Natural killer cell (primary cell): Measurements from ENCODE around the gene TPM4. TPM values are rescaled to one million over a fixed set of nuclear protein-coding genes. Genes with fewer than 3 reads are reported as not detected.

Source experiments
- ATAC-seq, 3 donors: fragments of 150-1000 bp in 2 of 3; fragments of 200-7000 bp in 1 of 3; cut with Tn5 transposase; 1 replicate in 1 of 3; 2 replicates in 2 of 3; pipeline ENCODE4 v1.10.0; 2021; ENCODE audit warnings: mild to moderate bottlenecking in 2 of 3, moderate library complexity in 2 of 3
- DNase-seq, 2 donors: peaks; one replicate each; pipeline versions ENCODE4 v3.0.0 to v3.0.0-alpha.2; 2013 to 2021; ENCODE audit warnings: mixed read lengths in 1 of 2
- H3K27ac ChIP-seq: one replicate; pipeline ENCODE4 v1.5.1; 2013; ENCODE audit warnings: mild to moderate bottlenecking, low read length
- H3K27me3 ChIP-seq: one replicate; pipeline ENCODE4 v1.6.1; 2013; ENCODE audit warnings: low read length; ENCODE audit not compliant: control insufficient read depth, insufficient read depth
- H3K36me3 ChIP-seq: one replicate; pipeline ENCODE4 v1.6.1; 2013; ENCODE audit warnings: low read length; ENCODE audit not compliant: control insufficient read depth, insufficient read depth
- H3K4me1 ChIP-seq: one replicate; pipeline ENCODE4 v1.6.1; 2013; ENCODE audit warnings: low read length; ENCODE audit not compliant: control insufficient read depth, insufficient read depth
- H3K4me3 ChIP-seq: one replicate; pipeline ENCODE4 v1.5.1; 2013; ENCODE audit warnings: low read length
- H3K9me3 ChIP-seq: one replicate; pipeline ENCODE4 v1.6.1; 2013; ENCODE audit warnings: low read length; ENCODE audit not compliant: control insufficient read depth, insufficient read depth
- H3K27ac Mint-ChIP-seq, 2 donors: one replicate each; pipeline ENCODE4 v1.8.0; 2022; ENCODE audit warnings: mild to moderate bottlenecking in 2 of 2, mixed read lengths in 2 of 2, moderate library complexity in 1 of 2
- H3K27me3 Mint-ChIP-seq, 2 donors: one replicate each; pipeline ENCODE4 v1.8.0; 2022; ENCODE audit warnings: low read depth in 2 of 2, mixed read lengths in 2 of 2
- H3K36me3 Mint-ChIP-seq: one replicate; pipeline ENCODE4 v1.8.0; 2022; ENCODE audit warnings: mixed read lengths
- H3K4me1 Mint-ChIP-seq, 2 donors: one replicate each; pipeline ENCODE4 v1.8.0; 2022; ENCODE audit warnings: mixed read lengths in 2 of 2
- H3K4me3 Mint-ChIP-seq: one replicate; pipeline ENCODE4 v1.8.0; 2022; ENCODE audit warnings: mild to moderate bottlenecking, moderate library complexity, mixed read lengths
- H3K9me3 Mint-ChIP-seq, 2 donors: one replicate each; pipeline ENCODE4 v1.8.0; 2022; ENCODE audit warnings: mixed read lengths in 2 of 2
- CTCF ChIP-seq: fragments of 200-600 bp; IDR thresholded peaks from one replicate; pipeline ENCODE4 v1.8.0; 2022; ENCODE audit warnings: antibody characterized with exemption
- WGBS: methylation state at CpG from one replicate; pipeline ENCODE4 v1.1.7; 2013; ENCODE audit warnings: missing lambda C conversion rate; ENCODE audit not compliant: insufficient coverage; 5-methylcytosine and 5-hydroxymethylcytosine counted together
- intact Hi-C: fragments of 100-400 bp; cut with micrococcal nuclease; formaldehyde crosslinking; loops from one replicate; pipeline ENCODE4 v1.14.2; 2022
- total RNA-seq, 4 donors: library from RNA; stranded (reverse); fragments of 120-200 nt in 1 of 4; gene quantifications; one replicate each; pipeline versions ENCODE4 v1.2.3 to v1.2.4, GENCODE V29; 2013 to 2022

Gene TPM4
- total RNA-seq, 3 donors from 2014 or later (not counting 1 experiment from before 2014, with no cell fraction given) = 239 to 283 (median 266) TPM

- H3K4me1 Mint-ChIP-seq = peaks cover 0 to 10% of the 10 kb centered on the region in 2 donors
- H3K4me3 Mint-ChIP-seq = no peak overlapping the region
- no peak overlapping the region for H3K27ac Mint-ChIP-seq
- intact Hi-C loops = no loop called here
- H3K9me3 ChIP-seq = no peaks in the 10 kb centered on the region
- no peaks in the 10 kb centered on the region for H3K27me3 ChIP-seq
- no peaks in the 10 kb centered on the region for H3K36me3 ChIP-seq
- no peak overlapping the region for H3K27ac ChIP-seq
- no peak for TF ChIP-seq CTCF
- H3K4me1 ChIP-seq = no peaks in the 10 kb centered on the region
- H3K27me3 Mint-ChIP-seq = peaks cover 0 to 9% of the 10 kb centered on the region in 2 donors
- H3K4me3 ChIP-seq = no peak overlapping the region
- WGBS = 47% methylated on average over 11 of the region's 11 CpGs
- DNase-seq (peak in 1 of 2 donors; percentile 76), ATAC-seq (peak; percentile 80 to 98 (median 96))
- H3K9me3 Mint-ChIP-seq = no peaks in the 10 kb centered on the region
- no peaks in the 10 kb centered on the region for H3K36me3 Mint-ChIP-seq
Measured at GRCh38 chr19:16051254-16052025, 24.9 kb upstream of the TPM4 start.

DNA sequence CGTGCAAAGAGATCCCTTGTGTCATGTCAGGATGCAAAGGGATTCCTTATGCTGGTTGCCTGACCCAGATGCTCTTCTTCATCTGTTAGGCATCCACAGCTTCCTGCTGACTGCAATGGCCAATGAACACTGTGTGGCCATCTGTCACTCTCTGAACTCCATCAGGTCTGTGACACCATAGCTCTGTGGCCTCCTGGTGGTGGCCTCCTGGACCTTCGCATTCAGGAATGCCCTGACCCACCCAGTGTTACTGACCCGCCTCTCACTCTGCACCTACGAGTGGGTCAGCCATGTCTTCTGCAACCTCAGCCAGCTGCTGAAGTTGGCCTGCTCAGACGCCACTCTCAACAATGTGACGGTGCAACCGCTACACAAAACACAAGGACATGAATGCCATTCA is 23.9 kb upstream of the TPM4 start:
- Histone ChIP-seq H3K27ac (no peak overlapping the region), H3K4me1 (no peaks in the 10 kb centered on the region), H3K27me3 (no peaks in the 10 kb centered on the region), H3K36me3 (no peaks in the 10 kb centered on the region), H3K9me3 (no peaks in the 10 kb centered on the region), H3K4me3 (no peak overlapping the region)
- intact Hi-C loops = no loop called here
- DNase-seq = no peak
- Mint-ChIP-seq H3K4me1 (peaks cover 0 to 10% of the 10 kb centered on the region in 2 donors), H3K9me3 (no peaks in the 10 kb centered on the region), H3K36me3 (no peaks in the 10 kb centered on the region), H3K27me3 (peaks cover 0 to 13% of the 10 kb centered on the region in 2 donors), H3K4me3 (no peak overlapping the region), H3K27ac (no peak overlapping the region)
- WGBS = 93% methylated on average over 6 of the region's 7 CpGs
- TF ChIP-seq CTCF = no peak
- ATAC-seq = no peak

DNA sequence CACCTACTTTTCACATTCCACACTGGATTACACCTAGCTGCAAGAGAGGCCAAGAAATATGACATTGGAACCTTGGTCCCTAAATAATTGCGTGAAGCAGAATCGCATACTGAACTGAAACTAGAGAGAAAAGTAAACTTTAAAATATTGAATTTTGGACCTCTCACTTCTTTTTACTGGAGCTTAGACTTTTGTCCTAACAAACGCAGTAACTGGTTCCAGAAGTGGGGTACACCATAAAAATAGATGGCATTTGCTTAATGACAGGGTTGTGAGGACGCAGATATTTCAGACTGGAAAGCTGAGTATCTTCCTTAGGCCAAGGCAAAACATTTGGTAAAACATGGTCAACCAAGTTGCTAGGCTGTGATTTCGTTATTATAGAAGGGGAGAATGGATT is 19.2 kb upstream of the TPM4 start:
- WGBS = 51% methylated on average over 4 of the region's 5 CpGs
- no peak overlapping the region for H3K27ac Mint-ChIP-seq
- H3K4me1 Mint-ChIP-seq = no peaks in the 10 kb centered on the region

More for the DNA sequence above, 19.2 kb upstream of the TPM4 start:
- Mint-ChIP-seq H3K4me3 (no peak overlapping the region), H3K36me3 (no peaks in the 10 kb centered on the region), H3K27me3 (peaks cover 0 to 15% of the 10 kb centered on the region in 2 donors), H3K9me3 (no peaks in the 10 kb centered on the region)
- H3K4me1 ChIP-seq = peaks cover 7% of the 10 kb centered on the region
- no peak overlapping the region for H3K27ac ChIP-seq
- DNase-seq = no peak
- intact Hi-C loops = no loop called here
- H3K36me3 ChIP-seq = no peaks in the 10 kb centered on the region
- no peaks in the 10 kb centered on the region for H3K9me3 ChIP-seq
- no peak overlapping the region for H3K4me3 ChIP-seq
- no peak for ATAC-seq
- TF ChIP-seq CTCF = no peak
- no peaks in the 10 kb centered on the region for H3K27me3 ChIP-seq
